Esophagus muscularis mucosa (tissue), 4 donors: Measurements from ENCODE around the gene UGT1A6. TPM values are rescaled to one million over a fixed set of nuclear protein-coding genes. Genes with fewer than 3 reads are reported as not detected.

Experiments used
- DNase-seq: peaks from one replicate; pipeline ENCODE4 v3.0.0-alpha.2; 2017; ENCODE audit errors: extremely low spot score
- H3K27ac ChIP-seq, 4 donors: fragments of 200-600 bp; sonication (generic); replicated peaks in 1 of 4; 1 replicate in 3 of 4; 2 replicates in 1 of 4; pipeline ENCODE4 v1.5.1; 2016 to 2019; ENCODE audit warnings: mild to moderate bottlenecking in 1 of 4
- H3K27me3 ChIP-seq, 4 donors: fragments of 200-600 bp; sonication (generic); one replicate each; pipeline versions ENCODE4 v1.5.1 to v1.6.0; 2016 to 2019
- H3K36me3 ChIP-seq, 4 donors: fragments of 200-600 bp; sonication (generic); one replicate each; pipeline ENCODE4 v1.5.1; 2016 to 2019
- H3K4me1 ChIP-seq, 4 donors: fragments of 200-600 bp; sonication (generic); one replicate each; pipeline ENCODE4 v1.5.1; 2016 to 2019
- H3K4me3 ChIP-seq, 4 donors: fragments of 200-600 bp; sonication (generic); 1 replicate in 2 of 4; 2 replicates in 2 of 4; pipeline ENCODE4 v1.5.1; 2016 to 2019; ENCODE audit warnings: mild to moderate bottlenecking in 4 of 4, moderate library complexity in 1 of 4
- H3K9me3 ChIP-seq, 4 donors: fragments of 200-600 bp; sonication (generic); 1 replicate in 3 of 4; 2 replicates in 1 of 4; pipeline ENCODE4 v1.5.1; 2016 to 2019
- EP300 ChIP-seq: sonication (generic); formaldehyde crosslinking; IDR thresholded peaks from one replicate; pipeline ENCODE4 v1.6.1; 2017; ENCODE audit warnings: antibody characterized with exemption
- POLR2A ChIP-seq: fragments of 450-650 bp; IDR thresholded peaks from one replicate; pipeline ENCODE4 v1.6.1; 2017; ENCODE audit warnings: antibody characterized with exemption, moderate library complexity, mild to moderate bottlenecking, low read depth
- POLR2AphosphoS5 ChIP-seq, 2 donors: sonication (generic); formaldehyde crosslinking; IDR thresholded peaks; one replicate each; pipeline ENCODE4 v1.6.1; 2017; ENCODE audit warnings: antibody characterized with exemption in 2 of 2
- WGBS: methylation state at CpG from one replicate; pipeline ENCODE4 v1.1.5; 2018; 5-methylcytosine and 5-hydroxymethylcytosine counted together
- intact Hi-C: fragments of 100-400 bp; cut with DNase I; formaldehyde crosslinking; loops from one replicate; pipeline ENCODE4 v1.15.1; 2023
- total RNA-seq, 4 donors: library from RNA; depleted of rRNA; stranded (reverse); fragments of >200 nt; gene quantifications; one replicate each; pipeline versions ENCODE4 v1.1.0 to v1.2.1, GENCODE V29; 2016
- TF ChIP-seq, protein P1 (sequence below), 3 experiments: fragments of 200-600 bp in 2 of 3; fragments of 450-650 bp in 1 of 3; sonication (generic) in 2 of 3; IDR thresholded peaks; one replicate each; pipeline ENCODE4 v1.5.1; 2017 to 2019; ENCODE audit warnings: antibody characterized with exemption in 3 of 3, mild to moderate bottlenecking in 2 of 3, moderate library complexity in 1 of 3

The UGT1A6 gene
- total RNA-seq, 4 donors from 2014 or later: not detected

DNA sequence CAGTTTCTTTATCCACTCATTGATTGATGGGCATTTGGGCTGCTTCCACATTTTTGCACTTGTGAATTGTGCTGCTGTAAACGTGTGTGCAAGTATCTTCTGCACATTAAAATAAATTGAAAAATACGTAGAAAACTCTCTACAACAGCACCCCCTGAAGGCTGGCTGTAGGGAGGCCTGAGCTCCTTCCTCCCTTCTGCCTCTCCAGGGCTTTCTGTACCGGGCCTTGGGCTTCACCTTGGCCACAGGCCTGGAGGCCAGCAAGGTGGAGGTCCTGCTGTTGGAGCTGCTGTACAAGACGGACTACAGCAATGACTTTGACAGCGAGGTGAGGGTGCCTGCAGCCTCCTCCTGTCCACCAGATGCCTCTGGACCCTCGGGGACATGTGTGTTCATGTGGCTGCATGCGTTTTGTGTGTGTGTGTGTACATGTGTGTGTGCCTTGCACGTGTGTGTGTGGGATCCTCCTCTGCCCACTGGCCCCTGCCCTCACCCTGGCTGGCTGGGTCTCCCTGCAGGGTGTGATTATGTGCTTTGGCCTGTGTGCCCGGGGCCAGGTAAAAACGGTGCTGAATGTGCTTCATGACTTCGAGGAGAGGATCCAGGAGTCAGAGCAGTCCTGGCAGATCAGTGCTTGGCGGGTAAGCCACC lies 114.7 kb downstream of the UGT1A6 start:
- Histone ChIP-seq H3K36me3 (no peaks in the 10 kb centered on the region), H3K27me3 (peaks cover 0 to 16% (median 0%) of the 10 kb centered on the region in 4 donors), H3K9me3 (no peaks in the 10 kb centered on the region), H3K27ac (no peak overlapping the region), H3K4me3 (no peak overlapping the region), H3K4me1 (no peaks in the 10 kb centered on the region)
- intact Hi-C loops: no loop called here
- no peak for TF ChIP-seq POLR2AphosphoS5 (IDR thresholded peaks at IDR 0.05)
- TF ChIP-seq, protein P1, sequence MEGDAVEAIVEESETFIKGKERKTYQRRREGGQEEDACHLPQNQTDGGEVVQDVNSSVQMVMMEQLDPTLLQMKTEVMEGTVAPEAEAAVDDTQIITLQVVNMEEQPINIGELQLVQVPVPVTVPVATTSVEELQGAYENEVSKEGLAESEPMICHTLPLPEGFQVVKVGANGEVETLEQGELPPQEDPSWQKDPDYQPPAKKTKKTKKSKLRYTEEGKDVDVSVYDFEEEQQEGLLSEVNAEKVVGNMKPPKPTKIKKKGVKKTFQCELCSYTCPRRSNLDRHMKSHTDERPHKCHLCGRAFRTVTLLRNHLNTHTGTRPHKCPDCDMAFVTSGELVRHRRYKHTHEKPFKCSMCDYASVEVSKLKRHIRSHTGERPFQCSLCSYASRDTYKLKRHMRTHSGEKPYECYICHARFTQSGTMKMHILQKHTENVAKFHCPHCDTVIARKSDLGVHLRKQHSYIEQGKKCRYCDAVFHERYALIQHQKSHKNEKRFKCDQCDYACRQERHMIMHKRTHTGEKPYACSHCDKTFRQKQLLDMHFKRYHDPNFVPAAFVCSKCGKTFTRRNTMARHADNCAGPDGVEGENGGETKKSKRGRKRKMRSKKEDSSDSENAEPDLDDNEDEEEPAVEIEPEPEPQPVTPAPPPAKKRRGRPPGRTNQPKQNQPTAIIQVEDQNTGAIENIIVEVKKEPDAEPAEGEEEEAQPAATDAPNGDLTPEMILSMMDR (IDR thresholded peaks at IDR 0.05): no peak
- TF ChIP-seq POLR2A: no peak
- no peak for TF ChIP-seq EP300
- DNase-seq: no peak
- 68% methylated on average over 8 of the region's 12 CpGs for WGBS

DNA sequence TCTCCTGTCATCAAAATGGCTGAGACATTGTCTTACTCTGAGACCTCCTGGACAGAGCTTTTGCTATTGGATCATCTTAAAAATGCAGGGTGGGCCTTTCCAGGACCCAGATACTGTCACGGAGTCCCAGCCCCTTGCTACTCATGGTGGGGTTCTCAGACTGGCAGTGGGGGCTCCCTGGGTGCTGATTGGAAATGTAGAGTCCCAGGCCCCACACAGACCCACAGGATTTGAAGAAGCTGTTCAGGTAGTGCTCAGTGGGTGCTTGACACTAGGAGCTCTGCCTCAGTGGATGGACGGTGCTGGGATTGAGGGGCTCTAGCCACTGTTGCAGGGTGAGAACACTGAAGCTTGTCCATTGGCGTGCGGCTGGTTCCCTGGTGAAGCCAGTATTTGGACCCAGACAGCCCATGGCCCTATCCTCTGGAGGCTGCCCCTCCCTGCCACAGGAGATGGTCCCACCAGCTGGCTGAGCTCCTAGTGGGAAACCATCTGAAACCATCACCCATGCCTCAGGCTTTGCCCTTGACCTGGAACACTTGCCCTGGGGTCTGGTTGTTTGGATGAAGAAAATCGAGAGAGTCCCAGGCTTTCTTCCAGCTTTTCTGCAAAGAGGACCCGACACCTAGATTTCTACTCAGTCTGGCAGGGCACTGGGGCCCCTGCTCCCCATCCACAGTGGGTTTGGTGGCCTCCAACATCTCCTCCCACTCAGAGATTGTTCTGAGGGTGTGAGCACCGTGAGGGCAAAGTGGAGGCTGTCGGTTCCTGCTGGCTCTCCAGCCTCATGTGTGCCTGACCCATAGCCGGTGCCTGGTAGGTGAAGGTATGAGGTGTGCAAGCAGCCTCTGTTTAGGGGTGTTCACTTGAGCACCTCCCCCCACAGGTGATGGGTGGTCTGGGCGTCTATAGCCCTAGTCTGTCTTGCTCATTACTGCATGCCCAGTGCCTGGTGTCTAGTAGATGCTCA lies 115.6 kb downstream of the UGT1A6 start:
- Histone ChIP-seq H3K36me3 (no peaks in the 10 kb centered on the region), H3K27ac (no peak overlapping the region), H3K9me3 (no peaks in the 10 kb centered on the region), H3K4me1 (no peaks in the 10 kb centered on the region), H3K27me3 (peaks cover 0 to 16% (median 0%) of the 10 kb centered on the region in 4 donors), H3K4me3 (no peak overlapping the region)
- intact Hi-C loops: no loop called here
- no peak for DNase-seq
- 62% methylated on average over 4 of the region's 10 CpGs for WGBS
- TF ChIP-seq POLR2A (no peak), EP300 (no peak), POLR2AphosphoS5 (IDR thresholded peaks at IDR 0.05) (no peak)
- TF ChIP-seq, protein P1 (IDR thresholded peaks at IDR 0.05): no peak

DNA sequence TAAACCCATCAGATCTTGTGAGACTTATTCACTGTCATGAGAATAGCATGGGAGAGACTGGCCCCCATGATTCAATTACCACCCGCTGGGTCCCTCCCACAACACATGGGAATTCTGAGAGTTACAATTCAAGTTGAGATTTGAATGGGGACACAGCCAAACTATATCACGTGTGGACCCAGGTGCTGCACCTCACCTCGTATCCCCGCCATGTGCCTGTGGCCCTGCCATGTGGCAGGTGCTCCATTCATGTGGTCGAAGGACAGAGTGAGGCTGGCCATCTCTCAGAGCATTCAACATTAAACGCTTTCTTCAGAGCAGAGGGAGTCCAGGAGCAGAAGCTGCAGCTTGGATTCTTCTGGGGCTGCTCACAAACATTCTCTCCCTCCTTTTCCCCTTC lies 117.7 kb downstream of the UGT1A6 start:
- 94% methylated on average over 3 of the region's 6 CpGs for WGBS
- DNase-seq: no peak
- no peaks in the 10 kb centered on the region for H3K9me3 ChIP-seq
- peaks cover 0 to 16% (median 0%) of the 10 kb centered on the region in 4 donors for H3K27me3 ChIP-seq
- no peaks in the 10 kb centered on the region for H3K4me1 ChIP-seq
- no peak overlapping the region for H3K27ac ChIP-seq
- H3K4me3 ChIP-seq: no peak overlapping the region
- no peak for TF ChIP-seq POLR2AphosphoS5 (IDR thresholded peaks at IDR 0.05)
- intact Hi-C loops: no loop called here
- no peaks in the 10 kb centered on the region for H3K36me3 ChIP-seq

DNA sequence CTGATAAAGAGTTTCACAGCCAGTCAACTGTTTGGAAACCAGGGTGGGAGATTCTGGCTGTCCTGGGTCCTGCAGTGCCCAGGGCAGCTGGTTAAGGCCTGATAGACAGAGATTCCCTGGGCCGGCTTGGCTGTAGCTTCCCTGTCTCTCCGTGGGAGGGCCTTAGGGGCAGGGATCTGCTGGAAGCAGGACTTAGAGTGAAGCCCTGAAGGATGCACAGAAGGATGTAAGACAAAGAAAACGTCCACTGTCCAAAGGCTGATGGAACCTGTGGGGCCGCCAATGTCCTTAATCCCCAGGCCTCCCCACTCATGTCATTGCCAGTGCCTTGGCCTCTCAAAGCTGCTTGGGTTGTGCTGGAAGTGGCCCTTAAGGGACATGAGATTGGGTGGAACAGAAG lies 118.4 kb downstream of the UGT1A6 start:
- Histone ChIP-seq H3K4me1 (no peaks in the 10 kb centered on the region), H3K4me3 (no peak overlapping the region), H3K27me3 (peaks cover 0 to 16% (median 0%) of the 10 kb centered on the region in 4 donors), H3K27ac (no peak overlapping the region), H3K36me3 (no peaks in the 10 kb centered on the region), H3K9me3 (no peaks in the 10 kb centered on the region)
- no peak for DNase-seq
- 68% methylated on average over 4 of the region's 4 CpGs for WGBS
- intact Hi-C loops: no loop called here
- TF ChIP-seq POLR2A: no peak

DNA sequence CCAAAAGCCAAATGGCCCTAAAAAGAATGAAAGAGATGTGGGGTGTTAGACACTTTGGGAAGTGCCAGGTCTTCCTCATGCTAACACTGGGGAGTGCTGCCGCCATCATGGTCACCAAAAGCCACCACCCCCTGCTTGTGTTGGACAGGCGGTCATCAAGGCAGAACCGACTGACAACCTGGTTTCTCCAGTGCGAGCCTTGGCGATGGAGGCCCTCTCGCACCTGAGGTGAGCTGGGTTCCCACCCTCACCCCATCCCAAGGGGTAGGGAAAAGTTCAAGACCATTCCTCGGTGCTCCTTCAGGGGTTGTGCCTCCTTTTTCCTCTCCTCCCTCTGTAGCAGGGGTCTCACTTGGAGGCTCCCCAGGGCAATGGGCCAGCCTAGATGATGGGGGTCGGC lies 119.0 kb downstream of the UGT1A6 start:
- DNase-seq: no peak
- Histone ChIP-seq H3K4me3 (no peak overlapping the region), H3K4me1 (no peaks in the 10 kb centered on the region), H3K27ac (no peak overlapping the region), H3K27me3 (peaks cover 0 to 16% (median 0%) of the 10 kb centered on the region in 4 donors), H3K36me3 (no peaks in the 10 kb centered on the region), H3K9me3 (no peaks in the 10 kb centered on the region)
- intact Hi-C loops: no loop called here
- WGBS: 94% methylated on average over 8 of the region's 8 CpGs
- TF ChIP-seq POLR2AphosphoS5 (IDR thresholded peaks at IDR 0.05): no peak
- no peak for TF ChIP-seq EP300
- TF ChIP-seq, protein P1 (IDR thresholded peaks at IDR 0.05): no peak
- no peak for TF ChIP-seq POLR2A
